GM23338 (cell line): ENCODE measurements around the gene ELMOD3. TPM values are rescaled to one million over a fixed set of nuclear protein-coding genes. Genes with fewer than 3 reads are reported as not detected.
A peak's percentile ranks its signal among the peaks of the same experiment; 100 is the strongest.

Experiments used
- ATAC-seq: fragments of 200-7000 bp; cut with Tn5 transposase; 3 replicates; pipeline ENCODE4 v1.9.1; 2020
- DNase-seq: peaks from one replicate; pipeline ENCODE4 v3.0.0-alpha.2; 2015; ENCODE audit warnings: low spot score
- H2AFZ ChIP-seq: fragments of 200-600 bp; sonication (generic); 2 replicates; pipeline ENCODE4 v1.8.0; 2016; ENCODE audit warnings: antibody characterized with exemption, mild to moderate bottlenecking, moderate library complexity
- H3F3A ChIP-seq: fragments of 200-600 bp; sonication (generic); replicated peaks from 2 replicates; pipeline ENCODE4 v1.8.0; 2017; ENCODE audit warnings: antibody characterized with exemption, mixed run types, low read depth
- H3K27ac ChIP-seq: fragments of 200-600 bp; sonication (generic); 2 replicates; pipeline ENCODE4 v1.6.1; 2016; ENCODE audit warnings: low read depth
- H3K27me3 ChIP-seq: fragments of 200-600 bp; sonication (generic); 2 replicates; pipeline ENCODE4 v1.8.0; 2016; ENCODE audit warnings: mild to moderate bottlenecking, mixed run types, moderate library complexity; ENCODE audit not compliant: insufficient read depth
- H3K36me3 ChIP-seq: fragments of 200-600 bp; sonication (generic); 2 replicates; pipeline ENCODE4 v1.8.0; 2016; ENCODE audit warnings: mild to moderate bottlenecking; ENCODE audit not compliant: insufficient read depth
- H3K4me1 ChIP-seq: fragments of 200-600 bp; sonication (generic); 2 replicates; pipeline ENCODE4 v1.8.0; 2016; ENCODE audit warnings: mild to moderate bottlenecking, moderate library complexity; ENCODE audit not compliant: insufficient read depth
- H3K4me2 ChIP-seq: fragments of 200-600 bp; sonication (generic); 2 replicates; pipeline ENCODE4 v1.7.1; 2017; ENCODE audit warnings: mixed run types
- H3K4me3 ChIP-seq: fragments of 200-600 bp; sonication (generic); 2 replicates; pipeline ENCODE4 v1.6.1; 2016; ENCODE audit warnings: mixed run types
- H3K79me2 ChIP-seq: fragments of 200-600 bp; sonication (generic); replicated peaks from 2 replicates; pipeline ENCODE4 v1.8.0; 2017; ENCODE audit warnings: mild to moderate bottlenecking; ENCODE audit not compliant: insufficient read depth
- H3K9me2 ChIP-seq: fragments of 200-600 bp; sonication (generic); 2 replicates; pipeline ENCODE4 v1.8.0; 2017; ENCODE audit not compliant: insufficient read depth
- H4K20me1 ChIP-seq: fragments of 200-600 bp; sonication (generic); replicated peaks from 2 replicates; pipeline ENCODE4 v1.8.0; 2017; ENCODE audit warnings: mild to moderate bottlenecking; ENCODE audit not compliant: insufficient read depth
- H3K27ac Mint-ChIP-seq: 2 replicates; pipeline ENCODE4 v1.8.0; 2020; ENCODE audit warnings: inconsistent platforms, mild to moderate bottlenecking, moderate library complexity, mixed read lengths
- H3K27me3 Mint-ChIP-seq: 3 replicates; pipeline ENCODE4 v1.8.0; 2022; ENCODE audit warnings: low read depth, mild to moderate bottlenecking, moderate library complexity, mixed read lengths, inconsistent platforms; ENCODE audit not compliant: insufficient read depth, poor library complexity
- H3K36me3 Mint-ChIP-seq: 3 replicates; pipeline ENCODE4 v1.8.0; 2021; ENCODE audit warnings: low read depth, mild to moderate bottlenecking, inconsistent platforms, moderate library complexity, mixed read lengths
- H3K4me1 Mint-ChIP-seq: 3 replicates; pipeline ENCODE4 v1.8.0; 2020; ENCODE audit warnings: mild to moderate bottlenecking, inconsistent platforms, mixed read lengths
- H3K4me3 Mint-ChIP-seq: 3 replicates; pipeline ENCODE4 v1.8.0; 2021; ENCODE audit warnings: moderate library complexity, mild to moderate bottlenecking, inconsistent platforms, mixed read lengths
- H3K9me3 Mint-ChIP-seq: 3 replicates; pipeline ENCODE4 v1.8.0; 2020; ENCODE audit warnings: moderate library complexity, mild to moderate bottlenecking, inconsistent platforms, mixed read lengths
- CREB1 ChIP-seq: fragments of 250-450 bp; sonication (Bioruptor Pico); IDR thresholded peaks from 2 replicates; pipeline ENCODE4 v1.5.0; 2020; ENCODE audit warnings: low read depth, mild to moderate bottlenecking, moderate library complexity
- EZH2 ChIP-seq: fragments of 200-600 bp; sonication (generic); IDR thresholded peaks from one replicate; pipeline ENCODE4 v1.8.0; 2017; ENCODE audit warnings: antibody characterized with exemption, mild to moderate bottlenecking, low read depth; ENCODE audit not compliant: unreplicated experiment
- EZH2phosphoT487 ChIP-seq: fragments of 200-600 bp; sonication (generic); IDR thresholded peaks from one replicate; pipeline ENCODE4 v1.8.1; 2018; ENCODE audit warnings: antibody characterized with exemption; ENCODE audit not compliant: unreplicated experiment
- JUNB ChIP-seq: IDR thresholded peaks from one replicate; pipeline ENCODE4 v1.6.1; 2016; ENCODE audit warnings: antibody characterized with exemption; ENCODE audit not compliant: unreplicated experiment
- NANOG ChIP-seq: IDR thresholded peaks from 2 replicates; pipeline ENCODE4 v1.6.1; 2016; ENCODE audit warnings: antibody characterized with exemption, borderline replicate concordance
- POLR2AphosphoS5 ChIP-seq: IDR thresholded peaks from 2 replicates; pipeline ENCODE4 v1.6.1; 2016; ENCODE audit warnings: antibody characterized with exemption, low read depth
- STAT1 ChIP-seq: IDR thresholded peaks from one replicate; pipeline ENCODE4 v1.6.1; 2016; ENCODE audit warnings: antibody characterized with exemption; ENCODE audit not compliant: unreplicated experiment
- ZNF114 ChIP-seq: fragments of 250-450 bp; sonication (Bioruptor Pico); IDR thresholded peaks from 2 replicates; pipeline ENCODE4 v1.5.0; 2020; ENCODE audit warnings: mild to moderate bottlenecking, moderate library complexity
- ZNF331 ChIP-seq: fragments of 250-450 bp; sonication (Bioruptor Pico); IDR thresholded peaks from 2 replicates; pipeline ENCODE4 v1.5.0; 2020; ENCODE audit warnings: low read depth, mild to moderate bottlenecking, moderate library complexity
- polyA plus RNA-seq: library from polyadenylated mRNA; unstranded; fragments of >200 nt; fragmentation: Nextera tagmentation; extraction: Ambion mirVana; gene quantifications from 2 replicates; pipeline ENCODE4 v1.2.1, GENCODE V29; 2016
- total RNA-seq: library from RNA; depleted of rRNA; stranded (reverse); fragments of >200 nt; shearing (Covaris generic); gene quantifications from 2 replicates; pipeline ENCODE4 v1.2.3, GENCODE V29; 2014
- TF ChIP-seq, protein P1 (sequence below): IDR thresholded peaks from one replicate; pipeline ENCODE4 v1.6.1; 2018; ENCODE audit warnings: antibody characterized with exemption; ENCODE audit not compliant: unreplicated experiment
- TF ChIP-seq, protein P2 (sequence below): IDR thresholded peaks from 2 replicates; pipeline ENCODE4 v1.6.1; 2016; ENCODE audit warnings: antibody characterized with exemption
- TF ChIP-seq, protein P3 (sequence below), 2 experiments: fragments of 200-600 bp in 1 of 2; sonication (generic) in 1 of 2; conservative IDR thresholded peaks; 2 replicates each; pipeline versions ENCODE4 v1.5.1 to v1.6.1; 2016 to 2017; ENCODE audit warnings: antibody characterized with exemption in 2 of 2, low read depth in 2 of 2, mild to moderate bottlenecking in 2 of 2, moderate library complexity in 1 of 2
- TF ChIP-seq, protein P4 (sequence below): fragments of 250-450 bp; sonication (Bioruptor Pico); IDR thresholded peaks from 2 replicates; pipeline ENCODE4 v1.5.0; 2020; ENCODE audit warnings: mild to moderate bottlenecking, moderate library complexity

The ELMOD3 gene
- total and polyA plus RNA-seq, 2 experiments from 2014 or later = 8.6 to 8.9 TPM

DNA sequence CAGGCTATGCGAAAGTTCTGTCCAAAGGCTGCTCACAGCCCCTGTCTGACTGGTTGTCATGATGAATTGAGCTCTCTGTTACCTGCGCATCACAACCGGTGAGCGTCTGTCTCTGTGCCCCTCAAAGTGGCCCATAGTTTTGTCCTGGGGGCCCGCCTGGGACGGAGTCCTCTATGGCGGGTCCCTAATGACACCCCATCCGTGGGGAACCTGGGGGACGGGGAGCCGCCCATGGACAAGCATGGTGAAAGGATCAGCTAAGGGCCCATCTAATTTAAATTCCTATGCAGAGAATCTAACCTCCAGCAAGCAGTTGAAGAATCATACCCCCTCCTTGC, 473 bp downstream of the ELMOD3 start:
- Histone ChIP-seq H4K20me1 (no peaks in the 10 kb centered on the region; the same call in none of the 2 replicates), H3K4me2 (peak overlapping the region; percentile 90), H3K36me3 (no peaks in the 10 kb centered on the region), H3F3A (no peaks in the 10 kb centered on the region), H3K4me3 (peak overlapping the region; percentile 78), H3K27me3 (no peaks in the 10 kb centered on the region), H2AFZ (peak overlapping the region; percentile 77), H3K4me1 (peaks cover 15% of the 10 kb centered on the region), H3K27ac (no peak overlapping the region), H3K9me2 (no peaks in the 10 kb centered on the region), H3K79me2 (no peaks in the 10 kb centered on the region)
- peaks cover 8% of the 10 kb centered on the region for H3K36me3 Mint-ChIP-seq
- peaks cover 15% of the 10 kb centered on the region for H3K4me1 Mint-ChIP-seq
- DNase-seq (no peak), ATAC-seq (no peak; the same call in 2 of the 3 replicates)
- peaks cover 6% of the 10 kb centered on the region for H3K27me3 Mint-ChIP-seq
- H3K27ac Mint-ChIP-seq = peak overlapping the region; percentile 91
- peak overlapping the region; percentile 97 for H3K4me3 Mint-ChIP-seq
- no peaks in the 10 kb centered on the region for H3K9me3 Mint-ChIP-seq
- no peak for TF ChIP-seq EZH2
- no peak for TF ChIP-seq NANOG
- no peak for TF ChIP-seq CREB1
- TF ChIP-seq ZNF114 (CRISPR knock-in tag) = no peak
- TF ChIP-seq, protein P1, sequence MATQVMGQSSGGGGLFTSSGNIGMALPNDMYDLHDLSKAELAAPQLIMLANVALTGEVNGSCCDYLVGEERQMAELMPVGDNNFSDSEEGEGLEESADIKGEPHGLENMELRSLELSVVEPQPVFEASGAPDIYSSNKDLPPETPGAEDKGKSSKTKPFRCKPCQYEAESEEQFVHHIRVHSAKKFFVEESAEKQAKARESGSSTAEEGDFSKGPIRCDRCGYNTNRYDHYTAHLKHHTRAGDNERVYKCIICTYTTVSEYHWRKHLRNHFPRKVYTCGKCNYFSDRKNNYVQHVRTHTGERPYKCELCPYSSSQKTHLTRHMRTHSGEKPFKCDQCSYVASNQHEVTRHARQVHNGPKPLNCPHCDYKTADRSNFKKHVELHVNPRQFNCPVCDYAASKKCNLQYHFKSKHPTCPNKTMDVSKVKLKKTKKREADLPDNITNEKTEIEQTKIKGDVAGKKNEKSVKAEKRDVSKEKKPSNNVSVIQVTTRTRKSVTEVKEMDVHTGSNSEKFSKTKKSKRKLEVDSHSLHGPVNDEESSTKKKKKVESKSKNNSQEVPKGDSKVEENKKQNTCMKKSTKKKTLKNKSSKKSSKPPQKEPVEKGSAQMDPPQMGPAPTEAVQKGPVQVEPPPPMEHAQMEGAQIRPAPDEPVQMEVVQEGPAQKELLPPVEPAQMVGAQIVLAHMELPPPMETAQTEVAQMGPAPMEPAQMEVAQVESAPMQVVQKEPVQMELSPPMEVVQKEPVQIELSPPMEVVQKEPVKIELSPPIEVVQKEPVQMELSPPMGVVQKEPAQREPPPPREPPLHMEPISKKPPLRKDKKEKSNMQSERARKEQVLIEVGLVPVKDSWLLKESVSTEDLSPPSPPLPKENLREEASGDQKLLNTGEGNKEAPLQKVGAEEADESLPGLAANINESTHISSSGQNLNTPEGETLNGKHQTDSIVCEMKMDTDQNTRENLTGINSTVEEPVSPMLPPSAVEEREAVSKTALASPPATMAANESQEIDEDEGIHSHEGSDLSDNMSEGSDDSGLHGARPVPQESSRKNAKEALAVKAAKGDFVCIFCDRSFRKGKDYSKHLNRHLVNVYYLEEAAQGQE = no peak
- TF ChIP-seq, protein P2, sequence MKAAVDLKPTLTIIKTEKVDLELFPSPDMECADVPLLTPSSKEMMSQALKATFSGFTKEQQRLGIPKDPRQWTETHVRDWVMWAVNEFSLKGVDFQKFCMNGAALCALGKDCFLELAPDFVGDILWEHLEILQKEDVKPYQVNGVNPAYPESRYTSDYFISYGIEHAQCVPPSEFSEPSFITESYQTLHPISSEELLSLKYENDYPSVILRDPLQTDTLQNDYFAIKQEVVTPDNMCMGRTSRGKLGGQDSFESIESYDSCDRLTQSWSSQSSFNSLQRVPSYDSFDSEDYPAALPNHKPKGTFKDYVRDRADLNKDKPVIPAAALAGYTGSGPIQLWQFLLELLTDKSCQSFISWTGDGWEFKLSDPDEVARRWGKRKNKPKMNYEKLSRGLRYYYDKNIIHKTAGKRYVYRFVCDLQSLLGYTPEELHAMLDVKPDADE = no peak
- no peak for TF ChIP-seq POLR2AphosphoS5
- TF ChIP-seq, protein P3, sequence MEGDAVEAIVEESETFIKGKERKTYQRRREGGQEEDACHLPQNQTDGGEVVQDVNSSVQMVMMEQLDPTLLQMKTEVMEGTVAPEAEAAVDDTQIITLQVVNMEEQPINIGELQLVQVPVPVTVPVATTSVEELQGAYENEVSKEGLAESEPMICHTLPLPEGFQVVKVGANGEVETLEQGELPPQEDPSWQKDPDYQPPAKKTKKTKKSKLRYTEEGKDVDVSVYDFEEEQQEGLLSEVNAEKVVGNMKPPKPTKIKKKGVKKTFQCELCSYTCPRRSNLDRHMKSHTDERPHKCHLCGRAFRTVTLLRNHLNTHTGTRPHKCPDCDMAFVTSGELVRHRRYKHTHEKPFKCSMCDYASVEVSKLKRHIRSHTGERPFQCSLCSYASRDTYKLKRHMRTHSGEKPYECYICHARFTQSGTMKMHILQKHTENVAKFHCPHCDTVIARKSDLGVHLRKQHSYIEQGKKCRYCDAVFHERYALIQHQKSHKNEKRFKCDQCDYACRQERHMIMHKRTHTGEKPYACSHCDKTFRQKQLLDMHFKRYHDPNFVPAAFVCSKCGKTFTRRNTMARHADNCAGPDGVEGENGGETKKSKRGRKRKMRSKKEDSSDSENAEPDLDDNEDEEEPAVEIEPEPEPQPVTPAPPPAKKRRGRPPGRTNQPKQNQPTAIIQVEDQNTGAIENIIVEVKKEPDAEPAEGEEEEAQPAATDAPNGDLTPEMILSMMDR (conservative IDR thresholded peaks at IDR 0.05; ENCODE audit: low read depth in 2 of 2) = no peak
- TF ChIP-seq STAT1 = no peak
- TF ChIP-seq EZH2phosphoT487 = no peak
- no peak for TF ChIP-seq ZNF331 (CRISPR knock-in tag)
- TF ChIP-seq, protein P4, sequence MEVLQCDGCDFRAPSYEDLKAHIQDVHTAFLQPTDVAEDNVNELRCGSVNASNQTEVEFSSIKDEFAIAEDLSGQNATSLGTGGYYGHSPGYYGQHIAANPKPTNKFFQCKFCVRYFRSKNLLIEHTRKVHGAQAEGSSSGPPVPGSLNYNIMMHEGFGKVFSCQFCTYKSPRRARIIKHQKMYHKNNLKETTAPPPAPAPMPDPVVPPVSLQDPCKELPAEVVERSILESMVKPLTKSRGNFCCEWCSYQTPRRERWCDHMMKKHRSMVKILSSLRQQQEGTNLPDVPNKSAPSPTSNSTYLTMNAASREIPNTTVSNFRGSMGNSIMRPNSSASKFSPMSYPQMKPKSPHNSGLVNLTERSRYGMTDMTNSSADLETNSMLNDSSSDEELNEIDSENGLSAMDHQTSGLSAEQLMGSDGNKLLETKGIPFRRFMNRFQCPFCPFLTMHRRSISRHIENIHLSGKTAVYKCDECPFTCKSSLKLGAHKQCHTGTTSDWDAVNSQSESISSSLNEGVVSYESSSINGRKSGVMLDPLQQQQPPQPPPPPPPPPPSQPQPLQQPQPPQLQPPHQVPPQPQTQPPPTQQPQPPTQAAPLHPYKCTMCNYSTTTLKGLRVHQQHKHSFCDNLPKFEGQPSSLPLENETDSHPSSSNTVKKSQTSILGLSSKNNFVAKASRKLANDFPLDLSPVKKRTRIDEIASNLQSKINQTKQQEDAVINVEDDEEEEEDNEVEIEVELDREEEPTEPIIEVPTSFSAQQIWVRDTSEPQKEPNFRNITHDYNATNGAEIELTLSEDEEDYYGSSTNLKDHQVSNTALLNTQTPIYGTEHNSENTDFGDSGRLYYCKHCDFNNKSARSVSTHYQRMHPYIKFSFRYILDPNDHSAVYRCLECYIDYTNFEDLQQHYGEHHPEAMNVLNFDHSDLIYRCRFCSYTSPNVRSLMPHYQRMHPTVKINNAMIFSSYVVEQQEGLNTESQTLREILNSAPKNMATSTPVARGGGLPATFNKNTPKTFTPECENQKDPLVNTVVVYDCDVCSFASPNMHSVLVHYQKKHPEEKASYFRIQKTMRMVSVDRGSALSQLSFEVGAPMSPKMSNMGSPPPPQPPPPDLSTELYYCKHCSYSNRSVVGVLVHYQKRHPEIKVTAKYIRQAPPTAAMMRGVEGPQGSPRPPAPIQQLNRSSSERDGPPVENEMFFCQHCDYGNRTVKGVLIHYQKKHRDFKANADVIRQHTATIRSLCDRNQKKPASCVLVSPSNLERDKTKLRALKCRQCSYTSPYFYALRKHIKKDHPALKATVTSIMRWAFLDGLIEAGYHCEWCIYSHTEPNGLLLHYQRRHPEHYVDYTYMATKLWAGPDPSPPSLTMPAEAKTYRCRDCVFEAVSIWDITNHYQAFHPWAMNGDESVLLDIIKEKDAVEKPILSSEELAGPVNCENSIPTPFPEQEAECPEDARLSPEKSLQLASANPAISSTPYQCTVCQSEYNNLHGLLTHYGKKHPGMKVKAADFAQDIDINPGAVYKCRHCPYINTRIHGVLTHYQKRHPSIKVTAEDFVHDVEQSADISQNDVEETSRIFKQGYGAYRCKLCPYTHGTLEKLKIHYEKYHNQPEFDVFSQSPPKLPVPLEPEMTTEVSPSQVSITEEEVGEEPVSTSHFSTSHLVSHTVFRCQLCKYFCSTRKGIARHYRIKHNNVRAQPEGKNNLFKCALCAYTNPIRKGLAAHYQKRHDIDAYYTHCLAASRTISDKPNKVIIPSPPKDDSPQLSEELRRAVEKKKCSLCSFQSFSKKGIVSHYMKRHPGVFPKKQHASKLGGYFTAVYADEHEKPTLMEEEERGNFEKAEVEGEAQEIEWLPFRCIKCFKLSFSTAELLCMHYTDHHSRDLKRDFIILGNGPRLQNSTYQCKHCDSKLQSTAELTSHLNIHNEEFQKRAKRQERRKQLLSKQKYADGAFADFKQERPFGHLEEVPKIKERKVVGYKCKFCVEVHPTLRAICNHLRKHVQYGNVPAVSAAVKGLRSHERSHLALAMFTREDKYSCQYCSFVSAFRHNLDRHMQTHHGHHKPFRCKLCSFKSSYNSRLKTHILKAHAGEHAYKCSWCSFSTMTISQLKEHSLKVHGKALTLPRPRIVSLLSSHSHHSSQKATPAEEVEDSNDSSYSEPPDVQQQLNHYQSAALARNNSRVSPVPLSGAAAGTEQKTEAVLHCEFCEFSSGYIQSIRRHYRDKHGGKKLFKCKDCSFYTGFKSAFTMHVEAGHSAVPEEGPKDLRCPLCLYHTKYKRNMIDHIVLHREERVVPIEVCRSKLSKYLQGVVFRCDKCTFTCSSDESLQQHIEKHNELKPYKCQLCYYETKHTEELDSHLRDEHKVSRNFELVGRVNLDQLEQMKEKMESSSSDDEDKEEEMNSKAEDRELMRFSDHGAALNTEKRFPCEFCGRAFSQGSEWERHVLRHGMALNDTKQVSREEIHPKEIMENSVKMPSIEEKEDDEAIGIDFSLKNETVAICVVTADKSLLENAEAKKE (CRISPR knock-in tag) = no peak
- TF ChIP-seq JUNB = no peak
